Panc1 (cell line): ENCODE results near the gene GPR45. TPM values are rescaled to one million over a fixed set of nuclear protein-coding genes. Genes with fewer than 3 reads are reported as not detected.

Experiments
- ATAC-seq: fragments of 200-7000 bp; cut with Tn5 transposase; 2 replicates; pipeline ENCODE4 v1.9.1; 2020; ENCODE audit warnings: mild to moderate bottlenecking, moderate library complexity
- BruUV-seq: library from RNA; stranded (reverse); fragments of 400-500 nt; replicated peaks from 2 replicates; lab custom pipeline; 2021; lab: Mats Ljungman, UMichigan
- CTCF ChIA-PET: fragments of 300-600 bp; sonication (Branson Sonifier 250); formaldehyde crosslinking; loops from one replicate; lab custom pipeline; 2022; ENCODE audit warnings: antibody characterized with exemption; lab: Charles Lee
- POLR2A ChIA-PET: fragments of 300-600 bp; sonication (Branson Sonifier 250); formaldehyde crosslinking; loops from one replicate; lab custom pipeline; 2022; ENCODE audit warnings: antibody characterized with exemption; lab: Charles Lee
- DNase-seq: peaks from one replicate; pipeline ENCODE4 v3.0.0-alpha.2; 2010; ENCODE audit warnings: low read depth, low spot score
- H3K27ac ChIP-seq: 2 replicates; pipeline ENCODE4 v1.5.1; 2011; ENCODE audit warnings: mild to moderate bottlenecking, low read length, inconsistent platforms
- H3K27me3 ChIP-seq: fragments of 200-500 bp; sonication (Bioruptor generic); 2 replicates; pipeline ENCODE4 v1.6.0; 2014; ENCODE audit warnings: low read length, inconsistent platforms; ENCODE audit not compliant: control insufficient read depth, insufficient read depth
- H3K36me3 ChIP-seq: fragments of 200-500 bp; sonication (Bioruptor generic); 2 replicates; pipeline ENCODE4 v1.5.1; 2014; ENCODE audit warnings: inconsistent platforms, mild to moderate bottlenecking, low read length, moderate library complexity; ENCODE audit not compliant: control insufficient read depth, insufficient read depth
- H3K4me1 ChIP-seq: 2 replicates; pipeline ENCODE4 v1.5.1; 2011; ENCODE audit warnings: inconsistent platforms, mild to moderate bottlenecking, low read length, moderate library complexity; ENCODE audit not compliant: control insufficient read depth, insufficient read depth
- H3K4me3 ChIP-seq, 2 experiments: 2 replicates each; pipeline ENCODE4 v1.5.1; 2011 to 2012; ENCODE audit warnings: low read depth in 2 of 2, low read length in 2 of 2, mild to moderate bottlenecking in 2 of 2, inconsistent platforms in 1 of 2, moderate library complexity in 1 of 2
- H3K9me3 ChIP-seq: fragments of 200-500 bp; sonication (Bioruptor generic); 2 replicates; pipeline ENCODE4 v1.5.1; 2014; ENCODE audit warnings: low read depth, mild to moderate bottlenecking, inconsistent platforms, low read length, moderate library complexity; ENCODE audit not compliant: control insufficient read depth, insufficient read depth
- CTCF ChIP-seq: fragments of 450-650 bp; IDR thresholded peaks from 2 replicates; pipeline ENCODE4 v1.5.1; 2017; ENCODE audit warnings: mild to moderate bottlenecking
- POLR2AphosphoS5 ChIP-seq: IDR thresholded peaks from 2 replicates; pipeline ENCODE4 v1.6.1; 2012; ENCODE audit warnings: mild to moderate bottlenecking, low read depth, low read length, moderate library complexity
- REST ChIP-seq, 2 experiments: IDR thresholded peaks; 2 replicates each; pipeline ENCODE4 v1.6.1; 2011 to 2012; ENCODE audit warnings: low read depth in 2 of 2, control low read depth in 1 of 2, low read length in 1 of 2, mild to moderate bottlenecking in 1 of 2, moderate library complexity in 1 of 2; ENCODE audit not compliant: insufficient read depth in 1 of 2
- SIN3A ChIP-seq: IDR thresholded peaks from 2 replicates; pipeline ENCODE4 v1.6.1; 2012; ENCODE audit warnings: low read depth, mild to moderate bottlenecking, low read length, moderate library complexity, borderline replicate concordance; ENCODE audit not compliant: insufficient read depth
- TCF7L2 ChIP-seq: IDR thresholded peaks from 2 replicates; pipeline ENCODE4 v1.6.1; 2011; ENCODE audit warnings: mild to moderate bottlenecking, low read depth, low read length, inconsistent platforms
- in situ Hi-C: cut with HindIII; loops from 2 replicates; pipeline ENCODE4 v1.10.0; 2016; ENCODE audit warnings: low sequenced_read_pairs, low pct_unique_long_range_greater_than_20kb
- intact Hi-C: fragments of 100-400 bp; cut with micrococcal nuclease; formaldehyde crosslinking; loops from one replicate; pipeline ENCODE4 v1.10.0; 2022; ENCODE audit not compliant: unreplicated experiment
- total RNA-seq: library from RNA; stranded (reverse); gene quantifications from one replicate; pipeline ENCODE4 v1.2.1, GENCODE V29; 2021; ENCODE audit not compliant: unreplicated experiment

Gene GPR45
- total RNA-seq, 1 experiment from 2014 or later: not detected

- CTCF ChIA-PET: interaction anchor here (0.6 to 1.1 kb wide), 11 partner anchors 11 to 994 kb away, joined by 3 to 15 read pairs (median 5); no protein-coding TSS in a partner anchor
- intact Hi-C loops: no loop called here
- no peak overlapping the region; a peak in 1 of 4 replicates for H3K4me3 ChIP-seq
- no TSS peak for BruUV-seq
- POLR2A ChIA-PET: interaction anchor here (1.2 kb wide), 1 partner anchor 115 kb away, joined by 4 read pairs; no protein-coding TSS in a partner anchor
- no peak for DNase-seq
- TF ChIP-seq REST (IDR thresholded peaks at IDR 0.05; ENCODE audit: insufficient read depth in 1 of 2, low read depth in 2 of 2, low read length in 1 of 2): no peak
- TF ChIP-seq SIN3A: no peak
- TF ChIP-seq POLR2AphosphoS5: no peak
- no peak for TF ChIP-seq TCF7L2
- TF ChIP-seq CTCF: no peak
- ATAC-seq: no peak
- no peaks in the 10 kb centered on the region for H3K9me3 ChIP-seq
- in situ Hi-C loops: no loop called here
- no peaks in the 10 kb centered on the region for H3K36me3 ChIP-seq
- H3K27ac ChIP-seq: no peak overlapping the region
- no peaks in the 10 kb centered on the region; the same call in 1 of the 2 replicates for H3K27me3 ChIP-seq
- peaks cover 4% of the 10 kb centered on the region for H3K4me1 ChIP-seq
These were observed 2.8 kb upstream of the GPR45 start for GRCh38 chr2:105238664-105239240.

- BruUV-seq: no TSS peak
- ChIA-PET POLR2A (interaction anchor here (1.2 kb wide), 1 partner anchor 116 kb away, joined by 4 read pairs; no protein-coding TSS in a partner anchor), CTCF (interaction anchor here (0.5 to 1.3 kb wide), 3 partner anchors 124 to 1844 kb away, joined by 3 read pairs; no protein-coding TSS in a partner anchor)
- intact Hi-C loops: no loop called here
- Histone ChIP-seq H3K9me3 (no peaks in the 10 kb centered on the region), H3K27me3 (no peaks in the 10 kb centered on the region), H3K27ac (no peak overlapping the region), H3K36me3 (no peaks in the 10 kb centered on the region), H3K4me1 (peaks cover 4% of the 10 kb centered on the region), H3K4me3 (no peak overlapping the region)
- DNase-seq (no peak), ATAC-seq (no peak)
- TF ChIP-seq CTCF: no peak
- TF ChIP-seq TCF7L2: no peak
- no peak for TF ChIP-seq SIN3A
- no peak for TF ChIP-seq REST (IDR thresholded peaks at IDR 0.05; ENCODE audit: insufficient read depth in 1 of 2, low read depth in 2 of 2, low read length in 1 of 2)
- TF ChIP-seq POLR2AphosphoS5: no peak
- in situ Hi-C loops: no loop called here
These were observed 1.6 kb upstream of the GPR45 start for GRCh38 chr2:105239924-105240323.
